Ectodermal cell (in vitro differentiated cells): Measurements from ENCODE around the gene GFRA3. TPM values are rescaled to one million over a fixed set of nuclear protein-coding genes. Genes with fewer than 3 reads are reported as not detected.
A peak's percentile ranks its signal among the peaks of the same experiment; 100 is the strongest.
"Not testable (repeated sequence)": the region's sequence is repeated elsewhere in the genome, so short reads cannot be mapped to it uniquely, and the experiment has no call there.

Source experiments
- H3K27ac ChIP-seq: 2 replicates; pipeline ENCODE4 v1.7.0; 2013; ENCODE audit warnings: mild to moderate bottlenecking, low read depth, low read length; ENCODE audit not compliant: insufficient read depth, poor library complexity, severe bottlenecking
- H3K27me3 ChIP-seq: 2 replicates; pipeline ENCODE4 v1.7.0; 2013; ENCODE audit warnings: mild to moderate bottlenecking, low read length; ENCODE audit not compliant: insufficient read depth, control insufficient read depth, poor library complexity, severe bottlenecking
- H3K36me3 ChIP-seq: one replicate; pipeline ENCODE4 v1.7.0; 2013; ENCODE audit warnings: low read length; ENCODE audit not compliant: control insufficient read depth, insufficient read depth
- H3K4me1 ChIP-seq: one replicate; pipeline ENCODE4 v1.7.0; 2013; ENCODE audit warnings: low read length; ENCODE audit not compliant: control insufficient read depth, insufficient read depth
- H3K4me3 ChIP-seq: 2 replicates; pipeline ENCODE4 v1.7.0; 2013; ENCODE audit warnings: low read depth, low read length, control low read depth; ENCODE audit not compliant: insufficient read depth
- H3K9me3 ChIP-seq: 2 replicates; pipeline ENCODE4 v1.7.0; 2013; ENCODE audit warnings: mild to moderate bottlenecking, low read length, moderate library complexity; ENCODE audit not compliant: control insufficient read depth
- WGBS, 2 experiments: methylation state at CpG; one replicate each; pipeline ENCODE4 v1.1.7; 2013; ENCODE audit warnings: missing lambda C conversion rate in 2 of 2; 5-methylcytosine and 5-hydroxymethylcytosine counted together
- polyA plus RNA-seq, 4 experiments: library from polyadenylated mRNA; stranded (reverse); fragments of 50-300 nt; gene quantifications; one replicate each; pipeline ENCODE4 v1.2.3, GENCODE V29; 2013

The GFRA3 gene
- polyA plus RNA-seq (2013, experiment 1 of 4) = 1.1 TPM
- polyA plus RNA-seq (2013, experiment 2 of 4) = 1.2 TPM
- 1.4 TPM for polyA plus RNA-seq (2013, experiment 3 of 4)
- polyA plus RNA-seq (2013, experiment 4 of 4) = 1.9 TPM

GRCh38 chr5:138274189-138274853 is at the start of gene GFRA3:
GFRA3 (minus strand) TSS chr5:138274621; CDS start chr5:138274424, 197 bp downstream.
- no peak within 1 kb of the TSS for H3K27ac ChIP-seq
- H3K4me3 ChIP-seq = peak within 1 kb of the TSS; percentile 41
- H3K9me3 ChIP-seq = no peaks in the 10 kb centered on the region
- H3K36me3 ChIP-seq = no peaks in the 10 kb centered on the region
- WGBS, 2 experiments = 1% methylated on average over 62 of the region's 62 CpGs
- H3K27me3 ChIP-seq = peaks cover 36% of the 10 kb centered on the region
- peaks cover 6% of the 10 kb centered on the region for H3K4me1 ChIP-seq

GRCh38 chr5:138318211-138318610 is 43.8 kb upstream of the GFRA3 start:
- 91 to 93% methylated on average over 4 of the region's 4 CpGs for WGBS, 2 experiments
- peaks cover 23% of the 10 kb centered on the region for H3K36me3 ChIP-seq
- not testable (repeated sequence) for H3K4me3 ChIP-seq, H3K27ac ChIP-seq, H3K27me3 ChIP-seq, H3K4me1 ChIP-seq, H3K9me3 ChIP-seq

GRCh38 chr5:138316355-138316754 is 41.9 kb upstream of the GFRA3 start:
- Histone ChIP-seq H3K4me1 (no peaks in the 10 kb centered on the region), H3K27ac (no peak overlapping the region), H3K9me3 (no peaks in the 10 kb centered on the region), H3K36me3 (peaks cover 27% of the 10 kb centered on the region), H3K27me3 (no peaks in the 10 kb centered on the region), H3K4me3 (no peak overlapping the region)
- WGBS, 2 experiments = 75 to 88% methylated on average over 3 of the region's 3 CpGs

- Histone ChIP-seq H3K4me3 (no peak overlapping the region), H3K27me3 (no peaks in the 10 kb centered on the region), H3K27ac (no peak overlapping the region), H3K9me3 (no peaks in the 10 kb centered on the region), H3K4me1 (no peaks in the 10 kb centered on the region), H3K36me3 (peaks cover 27% of the 10 kb centered on the region)
- WGBS, 2 experiments = 91 to 95% methylated on average over 7 of the region's 7 CpGs
Observed at GRCh38 chr5:138315751-138316278, 41.4 kb upstream of the GFRA3 start.

- Histone ChIP-seq H3K27ac (no peak overlapping the region), H3K36me3 (no peaks in the 10 kb centered on the region), H3K4me3 (no peak overlapping the region), H3K9me3 (no peaks in the 10 kb centered on the region), H3K4me1 (no peaks in the 10 kb centered on the region), H3K27me3 (no peaks in the 10 kb centered on the region)
- 93 to 100% methylated on average over 1 of the region's 1 CpG for WGBS, 2 experiments
Observed at GRCh38 chr5:138305797-138306196, 31.4 kb upstream of the GFRA3 start.

- WGBS, 2 experiments = 90 to 92% methylated on average over 6 of the region's 6 CpGs
- Histone ChIP-seq H3K27ac (no peak overlapping the region), H3K4me3 (no peak overlapping the region), H3K4me1 (no peaks in the 10 kb centered on the region), H3K27me3 (no peaks in the 10 kb centered on the region), H3K36me3 (no peaks in the 10 kb centered on the region), H3K9me3 (no peaks in the 10 kb centered on the region)
Observed at GRCh38 chr5:138303372-138303771, 29.0 kb upstream of the GFRA3 start.

GRCh38 chr5:138289296-138289695 is 14.9 kb upstream of the GFRA3 start:
- no peak overlapping the region for H3K4me3 ChIP-seq
- no peaks in the 10 kb centered on the region for H3K27me3 ChIP-seq
- no peaks in the 10 kb centered on the region for H3K36me3 ChIP-seq
- WGBS, 2 experiments = 94 to 97% methylated on average over 3 of the region's 3 CpGs
- no peaks in the 10 kb centered on the region for H3K4me1 ChIP-seq
- no peaks in the 10 kb centered on the region for H3K9me3 ChIP-seq
- no peak overlapping the region for H3K27ac ChIP-seq

GRCh38 chr5:138287246-138287645 is 12.8 kb upstream of the GFRA3 start:
- Histone ChIP-seq H3K27me3 (no peaks in the 10 kb centered on the region), H3K36me3 (no peaks in the 10 kb centered on the region), H3K4me1 (no peaks in the 10 kb centered on the region)

GRCh38 chr5:138282920-138283742 is 8.7 kb upstream of the GFRA3 start:
- no peaks in the 10 kb centered on the region for H3K4me1 ChIP-seq
- no peak overlapping the region for H3K4me3 ChIP-seq
- H3K27ac ChIP-seq = no peak overlapping the region
- 80 to 82% methylated on average over 7 of the region's 7 CpGs for WGBS, 2 experiments
- no peaks in the 10 kb centered on the region for H3K27me3 ChIP-seq
- H3K9me3 ChIP-seq = no peaks in the 10 kb centered on the region
- H3K36me3 ChIP-seq = no peaks in the 10 kb centered on the region

More at GRCh38 chr5:138287246-138287645, 12.8 kb upstream of the GFRA3 start:
- H3K9me3 ChIP-seq = no peaks in the 10 kb centered on the region
- no peak overlapping the region for H3K4me3 ChIP-seq
- no peak overlapping the region for H3K27ac ChIP-seq
- WGBS, 2 experiments = 96 to 100% methylated on average over 1 of the region's 1 CpG

- no peaks in the 10 kb centered on the region for H3K9me3 ChIP-seq
- no peaks in the 10 kb centered on the region for H3K4me1 ChIP-seq
- H3K27ac ChIP-seq = no peak overlapping the region
- peaks cover 2% of the 10 kb centered on the region for H3K27me3 ChIP-seq
- no peak overlapping the region for H3K4me3 ChIP-seq
- H3K36me3 ChIP-seq = no peaks in the 10 kb centered on the region
Observed at GRCh38 chr5:138280915-138281314, 6.5 kb upstream of the GFRA3 start.
